Adrenal gland (tissue), 12 donors: ENCODE measurements around the gene TAF5L. TPM values are rescaled to one million over a fixed set of nuclear protein-coding genes. Genes with fewer than 3 reads are reported as not detected.
"Not testable (repeated sequence)": the region's sequence is repeated elsewhere in the genome, so short reads cannot be mapped to it uniquely, and the experiment has no call there.

Experiments
- DNase-seq, 7 donors: peaks; one replicate each; pipeline ENCODE4 v3.0.0-alpha.2; 2019 to 2020
- H3K27ac ChIP-seq, 5 donors: fragments of 200-600 bp; sonication (generic) in 4 of 5; 1 replicate in 3 of 5; 2 replicates in 2 of 5; pipeline versions ENCODE4 v1.5.1 to v1.8.0; 2016 to 2020; ENCODE audit warnings: mild to moderate bottlenecking in 1 of 5
- H3K27me3 ChIP-seq: fragments of 200-600 bp; 2 replicates; pipeline ENCODE4 v1.8.0; 2021
- H3K36me3 ChIP-seq, 2 donors: fragments of 200-600 bp; replicated peaks in 1 of 2; 1 replicate in 1 of 2; 2 replicates in 1 of 2; pipeline versions ENCODE4 v1.5.1 to v1.8.0; 2018 to 2022
- H3K4me1 ChIP-seq, 2 donors: fragments of 200-600 bp; replicated peaks in 1 of 2; 1 replicate in 1 of 2; 2 replicates in 1 of 2; pipeline versions ENCODE4 v1.5.1 to v1.8.0; 2018 to 2021
- H3K4me3 ChIP-seq, 4 donors: fragments of 200-600 bp; sonication (generic) in 3 of 4; one replicate each; pipeline ENCODE4 v1.5.1; 2016 to 2018
- H3K9me3 ChIP-seq, 3 donors: fragments of 200-600 bp; sonication (generic) in 1 of 3; replicated peaks in 1 of 3; 1 replicate in 2 of 3; 2 replicates in 1 of 3; pipeline versions ENCODE4 v1.5.1 to v1.8.0; 2016 to 2021
- POLR2A ChIP-seq, 2 donors: fragments of 450-650 bp; IDR thresholded peaks; one replicate each; pipeline ENCODE4 v1.6.1; 2017; ENCODE audit warnings: antibody characterized with exemption in 2 of 2, mild to moderate bottlenecking in 2 of 2, moderate library complexity in 1 of 2
- WGBS, 4 donors: extraction: QIAGEN DNeasy Blood & Tissue Kit in 2 of 4; methylation state at CpG; one replicate each; pipeline versions ENCODE4 v1.1.5 to v1.1.7; 2013 to 2017; 5-methylcytosine and 5-hydroxymethylcytosine counted together
- intact Hi-C, 2 donors: fragments of 100-400 bp; cut with DNase I; formaldehyde crosslinking; loops; one replicate each; pipeline versions ENCODE4 v1.14.1 to v1.15.0; 2022 to 2023
- polyA plus RNA-seq, 3 donors: library from polyadenylated mRNA; stranded (reverse); fragments of 200-250 nt in 2 of 3; fragments of 350-450 nt in 1 of 3; fragmentation: Illumina TruSeq in 1 of 3; extraction: RNeasy Lipid Tissue Mini Kit (QIAGEN cat#74804) in 1 of 3; gene quantifications; one replicate each; pipeline ENCODE4 v1.2.3, GENCODE V29; 2013 to 2014
- total RNA-seq, 9 donors: library from RNA; depleted of rRNA in 4 of 9; stranded (reverse); fragments of >200 nt in 4 of 9; fragments of 120-200 nt in 1 of 9; fragmentation: NEBNext Ultra II Directional in 1 of 9; extraction: Animal tissue kit (Norgen Biotek cat#: 25700) in 1 of 9; gene quantifications; one replicate each; pipeline versions ENCODE4 v1.1.0 to v1.2.4, GENCODE V29; 2013 to 2023
- TF ChIP-seq, protein P1 (sequence below), 6 experiments: fragments of 450-650 bp in 4 of 6; fragments of 200-600 bp in 2 of 6; sonication (generic) in 1 of 6; IDR thresholded peaks; 1 replicate in 5 of 6; 2 replicates in 1 of 6; pipeline versions ENCODE4 v1.5.1 to v1.8.0; 2016 to 2021; ENCODE audit warnings: antibody characterized with exemption in 6 of 6, mild to moderate bottlenecking in 2 of 6, moderate library complexity in 1 of 6
- donor health status: healthy with polysubstance abuse.
- donor health status: Bipolar disorder and iron deficiency.
- donor health status: DM: yes; HTN: yes; CAD: no.
- donor health status: DM: no; HTN: no; CAD: no.
- donor health status: DM: no; HTN: no; CAD: no.
- donor health status: DM: yes; HTN: yes; CAD: no.

TAF5L gene
- total and polyA plus RNA-seq, 12 donors, result 5.4 to 16.0 (median 9.9) TPM

GRCh38 chr1:229597877-229598276 lies 28.0 kb downstream of the TAF5L start:
- peak overlapping the region in 1 of 5 donors; percentile 11 for H3K27ac ChIP-seq
- H3K4me1 ChIP-seq, result peaks cover 0 to 10% of the 10 kb centered on the region in 2 donors
- intact Hi-C loops, result no loop called here
- no peaks in the 10 kb centered on the region for H3K27me3 ChIP-seq
- H3K4me3 ChIP-seq, result no peak overlapping the region
- TF ChIP-seq POLR2A (IDR thresholded peaks at IDR 0.05), result no peak
- TF ChIP-seq, protein P1, sequence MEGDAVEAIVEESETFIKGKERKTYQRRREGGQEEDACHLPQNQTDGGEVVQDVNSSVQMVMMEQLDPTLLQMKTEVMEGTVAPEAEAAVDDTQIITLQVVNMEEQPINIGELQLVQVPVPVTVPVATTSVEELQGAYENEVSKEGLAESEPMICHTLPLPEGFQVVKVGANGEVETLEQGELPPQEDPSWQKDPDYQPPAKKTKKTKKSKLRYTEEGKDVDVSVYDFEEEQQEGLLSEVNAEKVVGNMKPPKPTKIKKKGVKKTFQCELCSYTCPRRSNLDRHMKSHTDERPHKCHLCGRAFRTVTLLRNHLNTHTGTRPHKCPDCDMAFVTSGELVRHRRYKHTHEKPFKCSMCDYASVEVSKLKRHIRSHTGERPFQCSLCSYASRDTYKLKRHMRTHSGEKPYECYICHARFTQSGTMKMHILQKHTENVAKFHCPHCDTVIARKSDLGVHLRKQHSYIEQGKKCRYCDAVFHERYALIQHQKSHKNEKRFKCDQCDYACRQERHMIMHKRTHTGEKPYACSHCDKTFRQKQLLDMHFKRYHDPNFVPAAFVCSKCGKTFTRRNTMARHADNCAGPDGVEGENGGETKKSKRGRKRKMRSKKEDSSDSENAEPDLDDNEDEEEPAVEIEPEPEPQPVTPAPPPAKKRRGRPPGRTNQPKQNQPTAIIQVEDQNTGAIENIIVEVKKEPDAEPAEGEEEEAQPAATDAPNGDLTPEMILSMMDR (IDR thresholded peaks at IDR 0.05), result no peak
- no peaks in the 10 kb centered on the region for H3K9me3 ChIP-seq
- H3K36me3 ChIP-seq, result peaks cover 0 to 33% of the 10 kb centered on the region in 2 donors
- no peak for DNase-seq
- WGBS, 4 donors, result 68 to 83% (median 76%) methylated on average over 3 of the region's 3 CpGs

DNA sequence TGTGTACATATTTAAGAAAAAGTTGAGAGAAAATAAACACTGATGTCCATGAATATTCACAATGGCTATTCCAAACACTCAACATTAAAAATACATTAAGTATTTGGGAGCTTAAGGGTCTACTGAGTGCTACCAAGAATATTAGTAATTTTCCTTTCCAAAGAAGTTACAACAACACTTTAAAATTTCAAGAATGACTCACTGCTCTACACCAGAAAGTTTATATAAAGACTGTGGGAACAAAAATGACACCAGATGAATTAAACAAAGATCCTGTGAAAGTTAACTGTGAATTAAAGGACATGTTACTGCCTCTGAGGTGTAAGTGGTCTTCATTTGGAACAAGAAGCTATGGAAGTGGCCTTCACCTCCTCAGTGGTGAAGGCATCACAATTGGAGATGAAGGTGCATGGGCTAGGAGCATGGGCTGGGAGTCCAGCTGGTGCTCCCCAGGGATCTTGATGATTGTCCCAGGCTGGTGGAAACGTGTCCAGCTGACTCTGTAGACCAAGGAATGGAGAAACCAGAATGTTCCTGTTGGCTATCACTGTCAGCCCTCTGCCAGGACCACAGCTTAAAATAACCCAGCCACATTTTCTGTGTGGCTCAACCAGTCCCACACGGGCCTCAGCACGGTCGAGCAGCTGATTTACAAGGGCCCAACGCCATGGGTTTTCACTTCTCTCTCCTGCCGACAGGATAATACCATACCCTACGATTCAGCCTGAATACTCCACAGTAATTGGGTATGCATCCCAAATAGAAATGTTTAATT lies 28.8 kb downstream of the TAF5L start:
- TF ChIP-seq, protein P1 (IDR thresholded peaks at IDR 0.05), result no peak
- no peak for TF ChIP-seq POLR2A (IDR thresholded peaks at IDR 0.05)
- Histone ChIP-seq H3K27ac (peak overlapping the region in 3 of 5 donors; percentile 11 to 58 (median 36)), H3K36me3 (peaks cover 0 to 25% of the 10 kb centered on the region in 2 donors)

DNA sequence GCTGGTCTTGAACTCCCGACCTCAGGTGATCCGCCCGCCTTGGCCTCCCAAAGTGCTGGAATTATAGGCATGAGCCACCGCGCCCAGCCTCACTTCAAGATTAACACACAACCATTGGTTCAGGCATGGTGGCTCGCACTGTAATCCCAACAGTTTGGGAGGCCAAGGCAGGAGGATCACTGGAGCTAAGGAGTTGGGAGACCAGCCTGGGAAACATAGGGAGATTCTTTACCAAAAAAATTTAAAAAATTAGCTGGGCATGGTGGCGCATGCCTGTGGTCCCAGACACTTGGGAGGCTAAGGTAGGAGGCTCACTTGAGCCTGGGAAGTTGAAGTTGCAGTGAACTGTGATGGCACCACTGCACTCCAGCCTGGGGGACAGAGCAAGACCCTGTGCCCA lies 30.0 kb downstream of the TAF5L start:
- 95 to 100% (median 98%) methylated on average over 2 to 7 of the region's 7 CpGs for WGBS, 4 donors
- H3K27me3 ChIP-seq, H3K4me3 ChIP-seq, DNase-seq, H3K9me3 ChIP-seq, H3K4me1 ChIP-seq, intact Hi-C loops, H3K27ac ChIP-seq: not testable (repeated sequence)
- peaks cover 0 to 15% of the 10 kb centered on the region in 2 donors for H3K36me3 ChIP-seq

More for the DNA sequence above, 28.8 kb downstream of the TAF5L start:
- H3K4me1 ChIP-seq, result peaks cover 0 to 10% of the 10 kb centered on the region in 2 donors
- WGBS, 4 donors, result 73 to 81% (median 74%) methylated on average over 7 of the region's 7 CpGs
- intact Hi-C loops, result no loop called here
- H3K4me3 ChIP-seq, result no peak overlapping the region
- H3K9me3 ChIP-seq, result no peaks in the 10 kb centered on the region
- no peaks in the 10 kb centered on the region for H3K27me3 ChIP-seq
- DNase-seq, result peak in 2 of 7 donors; percentile 2 to 51

- peaks cover 0 to 10% of the 10 kb centered on the region in 2 donors for H3K4me1 ChIP-seq
- intact Hi-C loops, result no loop called here
- 95 to 98% (median 96%) methylated on average over 22 to 34 of the region's 34 CpGs for WGBS, 4 donors
- no peaks in the 10 kb centered on the region for H3K9me3 ChIP-seq
- H3K4me3 ChIP-seq, result no peak overlapping the region
- no peaks in the 10 kb centered on the region for H3K27me3 ChIP-seq
- no peak for DNase-seq
- H3K27ac ChIP-seq, result no peak overlapping the region
- TF ChIP-seq, protein P1 (IDR thresholded peaks at IDR 0.05), result no peak
- no peak for TF ChIP-seq POLR2A (IDR thresholded peaks at IDR 0.05)
- peaks cover 0 to 15% of the 10 kb centered on the region in 2 donors for H3K36me3 ChIP-seq
These were observed 31.5 kb downstream of the TAF5L start for GRCh38 chr1:229594227-229595008.
